ENCODE results near the gene SRRM3. TPM values are rescaled to one million over a fixed set of nuclear protein-coding genes. Genes with fewer than 3 reads are reported as not detected.
"Not testable (repeated sequence)": the region's sequence is repeated elsewhere in the genome, so short reads cannot be mapped to it uniquely, and the experiment has no call there.

Gene SRRM3
- polyA plus RNA-seq, 1 experiment: 0.80 TPM

- POLR2A ChIA-PET: no interaction called here
- no peak for DNase-seq (ENCODE audit: low read depth)
- Histone ChIP-seq H3K27me3 (ENCODE audit: control insufficient read depth, insufficient read depth, low read length) (peaks cover 7% of the 10 kb centered on the region; the same call in 1 of the 2 replicates), H3K36me3 (ENCODE audit: control insufficient read depth, insufficient read depth, low read length) (no peaks in the 10 kb centered on the region), H3K4me3 (ENCODE audit: low read depth, low read length) (no peak overlapping the region)
- TF ChIP-seq CTCF (IDR thresholded peaks at IDR 0.05; ENCODE audit: insufficient read depth, low read depth, low read length): no peak
- CTCF ChIA-PET: interaction anchor here (0.9 kb wide), 1 partner anchor 64 kb away, joined by 3 read pairs; no protein-coding TSS in a partner anchor
Measured at GRCh38 chr7:76241141-76241540, 39.4 kb downstream of the SRRM3 start.

GRCh38 chr7:76242517-76243063, 40.9 kb downstream of the SRRM3 start:
- H3K36me3 ChIP-seq (ENCODE audit: control insufficient read depth, insufficient read depth, low read length); POLR2A ChIA-PET; DNase-seq (ENCODE audit: low read depth); H3K4me3 ChIP-seq (ENCODE audit: low read depth, low read length); H3K27me3 ChIP-seq (ENCODE audit: control insufficient read depth, insufficient read depth, low read length): not testable (repeated sequence)
- CTCF ChIA-PET: interaction anchor here (0.8 to 1.3 kb wide), 2 partner anchors 20 to 22 kb away, joined by 3 read pairs; no protein-coding TSS in a partner anchor

- peaks cover 3% of the 10 kb centered on the region for H3K27me3 ChIP-seq (ENCODE audit: control insufficient read depth, insufficient read depth, low read length)
- ChIA-PET CTCF (interaction anchor here (1.7 kb wide), 1 partner anchor 19 kb away, joined by 5 read pairs; no protein-coding TSS in a partner anchor), POLR2A (no interaction called here)
- TF ChIP-seq CTCF (IDR thresholded peaks at IDR 0.05; ENCODE audit: insufficient read depth, low read depth, low read length): no peak
- DNase-seq (ENCODE audit: low read depth): no peak
- no peak overlapping the region for H3K4me3 ChIP-seq (ENCODE audit: low read depth, low read length)
- no peaks in the 10 kb centered on the region for H3K36me3 ChIP-seq (ENCODE audit: control insufficient read depth, insufficient read depth, low read length)
Measured at GRCh38 chr7:76244781-76245391, 43.2 kb downstream of the SRRM3 start.

GRCh38 chr7:76246804-76247389, 45.2 kb downstream of the SRRM3 start:
- Histone ChIP-seq H3K36me3 (ENCODE audit: control insufficient read depth, insufficient read depth, low read length) (no peaks in the 10 kb centered on the region), H3K4me3 (ENCODE audit: low read depth, low read length) (no peak overlapping the region), H3K27me3 (ENCODE audit: control insufficient read depth, insufficient read depth, low read length) (peaks cover 3% of the 10 kb centered on the region)
- TF ChIP-seq CTCF (IDR thresholded peaks at IDR 0.05; ENCODE audit: insufficient read depth, low read depth, low read length): no peak
- CTCF ChIA-PET: interaction anchor here (1.3 kb wide), 1 partner anchor 44 kb away, joined by 3 read pairs; no protein-coding TSS in a partner anchor
- DNase-seq (ENCODE audit: low read depth): no peak
- POLR2A ChIA-PET: no interaction called here

GRCh38 chr7:76247938-76248337, 46.2 kb downstream of the SRRM3 start:
- ChIA-PET POLR2A (no interaction called here), CTCF (no interaction called here)
- TF ChIP-seq CTCF (IDR thresholded peaks at IDR 0.05; ENCODE audit: insufficient read depth, low read depth, low read length): no peak
- H3K4me3 ChIP-seq (ENCODE audit: low read depth, low read length): no peak overlapping the region
- H3K36me3 ChIP-seq (ENCODE audit: control insufficient read depth, insufficient read depth, low read length): no peaks in the 10 kb centered on the region
- H3K27me3 ChIP-seq (ENCODE audit: control insufficient read depth, insufficient read depth, low read length): peaks cover 3% of the 10 kb centered on the region
- DNase-seq (ENCODE audit: low read depth): no peak

Data from BJ (cell line).